ENCODE data around the gene PPP1R9A.

Gene PPP1R9A

DNA sequence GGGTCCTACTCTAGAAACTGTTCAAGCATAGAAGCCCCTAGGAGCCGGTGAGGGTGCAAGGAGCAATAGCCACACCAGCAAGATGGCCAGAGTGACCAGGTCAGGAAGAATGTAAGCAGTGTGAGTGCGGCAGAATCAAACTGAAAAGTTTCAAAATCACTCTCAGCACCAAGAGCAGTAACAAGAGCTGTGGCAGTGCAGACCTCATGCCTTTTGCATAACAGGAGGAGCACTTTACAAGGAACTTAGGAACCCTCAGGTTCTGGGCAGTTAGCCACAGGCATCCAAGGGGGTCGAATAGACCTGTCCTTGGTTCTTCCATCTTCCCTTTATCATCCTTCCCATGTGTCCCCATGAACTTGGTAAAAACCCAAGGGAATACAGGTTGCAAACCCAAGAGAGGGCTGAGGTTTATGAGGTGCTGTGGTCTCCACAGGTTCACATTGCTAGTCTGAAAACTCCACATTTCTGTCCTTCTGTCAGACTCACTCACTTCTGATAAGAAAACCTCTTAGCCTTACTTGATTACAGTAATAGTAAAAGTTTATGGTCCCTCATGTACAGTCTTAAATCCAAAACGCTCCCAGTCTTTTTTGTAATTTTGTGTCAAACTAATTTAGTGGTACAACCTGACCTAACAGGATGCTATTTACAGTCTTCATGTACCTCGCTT, 338.6 kb downstream of the PPP1R9A start:
- no peak overlapping the region for H3K4me2 ChIP-seq (ENCODE audit: low read depth, low read length, poor library complexity, severe bottlenecking)
- no peaks in the 10 kb centered on the region for H3K79me2 ChIP-seq (ENCODE audit: insufficient read depth, low read length)
- no peaks in the 10 kb centered on the region for H3K9me2 ChIP-seq (replicated peaks; ENCODE audit: low read depth, low read length)
- no peak overlapping the region for H3K4me3 ChIP-seq (ENCODE audit: low read length, poor library complexity, severe bottlenecking)
- H3K9ac ChIP-seq (ENCODE audit: low read depth, low read length, poor library complexity, severe bottlenecking) = no peak overlapping the region
- peaks cover 4% of the 10 kb centered on the region for H3K4me1 ChIP-seq (ENCODE audit: insufficient read depth, low read length, poor library complexity, severe bottlenecking)
- no peak for TF ChIP-seq EZH2phosphoT487 (IDR thresholded peaks at IDR 0.05; ENCODE audit: borderline replicate concordance)
- TF ChIP-seq, protein P1, sequence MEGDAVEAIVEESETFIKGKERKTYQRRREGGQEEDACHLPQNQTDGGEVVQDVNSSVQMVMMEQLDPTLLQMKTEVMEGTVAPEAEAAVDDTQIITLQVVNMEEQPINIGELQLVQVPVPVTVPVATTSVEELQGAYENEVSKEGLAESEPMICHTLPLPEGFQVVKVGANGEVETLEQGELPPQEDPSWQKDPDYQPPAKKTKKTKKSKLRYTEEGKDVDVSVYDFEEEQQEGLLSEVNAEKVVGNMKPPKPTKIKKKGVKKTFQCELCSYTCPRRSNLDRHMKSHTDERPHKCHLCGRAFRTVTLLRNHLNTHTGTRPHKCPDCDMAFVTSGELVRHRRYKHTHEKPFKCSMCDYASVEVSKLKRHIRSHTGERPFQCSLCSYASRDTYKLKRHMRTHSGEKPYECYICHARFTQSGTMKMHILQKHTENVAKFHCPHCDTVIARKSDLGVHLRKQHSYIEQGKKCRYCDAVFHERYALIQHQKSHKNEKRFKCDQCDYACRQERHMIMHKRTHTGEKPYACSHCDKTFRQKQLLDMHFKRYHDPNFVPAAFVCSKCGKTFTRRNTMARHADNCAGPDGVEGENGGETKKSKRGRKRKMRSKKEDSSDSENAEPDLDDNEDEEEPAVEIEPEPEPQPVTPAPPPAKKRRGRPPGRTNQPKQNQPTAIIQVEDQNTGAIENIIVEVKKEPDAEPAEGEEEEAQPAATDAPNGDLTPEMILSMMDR (conservative IDR thresholded peaks at IDR 0.05; ENCODE audit: low read length) = no peak
- peak overlapping the region; percentile 90 for H2AFZ ChIP-seq (ENCODE audit: low read length)
- no peaks in the 10 kb centered on the region for H3K36me3 ChIP-seq (ENCODE audit: insufficient read depth, low read length)
- no peaks in the 10 kb centered on the region for H3F3A ChIP-seq (ENCODE audit: low read depth)
- no peaks in the 10 kb centered on the region for H3K27me3 ChIP-seq (ENCODE audit: insufficient read depth, low read length, poor library complexity, severe bottlenecking)
- no peaks in the 10 kb centered on the region for H3K9me3 ChIP-seq (ENCODE audit: insufficient read depth, low read depth, low read length)
- H4K20me1 ChIP-seq (ENCODE audit: insufficient read depth, low read length, poor library complexity, severe bottlenecking) = no peaks in the 10 kb centered on the region

GRCh38 chr7:95246831-95247370, 339.5 kb downstream of the PPP1R9A start:
- H3K9ac ChIP-seq (ENCODE audit: low read depth, low read length, poor library complexity, severe bottlenecking) = no peak overlapping the region
- peaks cover 4% of the 10 kb centered on the region for H3K4me1 ChIP-seq (ENCODE audit: insufficient read depth, low read length, poor library complexity, severe bottlenecking)
- peak overlapping the region; percentile 90 for H2AFZ ChIP-seq (ENCODE audit: low read length)
- no peaks in the 10 kb centered on the region for H4K20me1 ChIP-seq (ENCODE audit: insufficient read depth, low read length, poor library complexity, severe bottlenecking)
- no peaks in the 10 kb centered on the region for H3F3A ChIP-seq (ENCODE audit: low read depth)
- peak overlapping the region; percentile 32 for H3K4me3 ChIP-seq (ENCODE audit: low read length, poor library complexity, severe bottlenecking)
- H3K27me3 ChIP-seq (ENCODE audit: insufficient read depth, low read length, poor library complexity, severe bottlenecking) = no peaks in the 10 kb centered on the region
- peak overlapping the region; percentile 50 for H3K4me2 ChIP-seq (ENCODE audit: low read depth, low read length, poor library complexity, severe bottlenecking)
- H3K9me2 ChIP-seq (replicated peaks; ENCODE audit: low read depth, low read length) = no peaks in the 10 kb centered on the region
- H3K9me3 ChIP-seq (ENCODE audit: insufficient read depth, low read depth, low read length) = no peaks in the 10 kb centered on the region
- no peaks in the 10 kb centered on the region for H3K79me2 ChIP-seq (ENCODE audit: insufficient read depth, low read length)
- no peaks in the 10 kb centered on the region for H3K36me3 ChIP-seq (ENCODE audit: insufficient read depth, low read length)
- TF ChIP-seq EZH2phosphoT487 (IDR thresholded peaks at IDR 0.05; ENCODE audit: borderline replicate concordance) = no peak
- TF ChIP-seq, protein P1 (conservative IDR thresholded peaks at IDR 0.05; ENCODE audit: low read length) = peak; percentile 85

- H2AFZ ChIP-seq (ENCODE audit: low read length) = no peak overlapping the region
- no peaks in the 10 kb centered on the region for H3K36me3 ChIP-seq (ENCODE audit: insufficient read depth, low read length)
- H3K9me2 ChIP-seq (replicated peaks; ENCODE audit: low read depth, low read length) = no peaks in the 10 kb centered on the region
- TF ChIP-seq EZH2phosphoT487 (IDR thresholded peaks at IDR 0.05; ENCODE audit: borderline replicate concordance) = no peak
- TF ChIP-seq, protein P1 (conservative IDR thresholded peaks at IDR 0.05; ENCODE audit: low read length) = no peak
- no peak overlapping the region for H3K9ac ChIP-seq (ENCODE audit: low read depth, low read length, poor library complexity, severe bottlenecking)
- no peak overlapping the region for H3K4me3 ChIP-seq (ENCODE audit: low read length, poor library complexity, severe bottlenecking)
- H3K79me2 ChIP-seq (ENCODE audit: insufficient read depth, low read length) = no peaks in the 10 kb centered on the region
- no peaks in the 10 kb centered on the region for H3K27me3 ChIP-seq (ENCODE audit: insufficient read depth, low read length, poor library complexity, severe bottlenecking)
- no peak overlapping the region for H3K4me2 ChIP-seq (ENCODE audit: low read depth, low read length, poor library complexity, severe bottlenecking)
- peaks cover 4% of the 10 kb centered on the region for H3K4me1 ChIP-seq (ENCODE audit: insufficient read depth, low read length, poor library complexity, severe bottlenecking)
- no peaks in the 10 kb centered on the region for H3K9me3 ChIP-seq (ENCODE audit: insufficient read depth, low read depth, low read length)
- H4K20me1 ChIP-seq (ENCODE audit: insufficient read depth, low read length, poor library complexity, severe bottlenecking) = no peaks in the 10 kb centered on the region
- H3F3A ChIP-seq (ENCODE audit: low read depth) = no peaks in the 10 kb centered on the region
These were observed 343.2 kb downstream of the PPP1R9A start for GRCh38 chr7:95250571-95250970.
